ENCODE results near the gene MED19. TPM values are rescaled to one million over a fixed set of nuclear protein-coding genes. Genes with fewer than 3 reads are reported as not detected.

Gene MED19
- total RNA-seq, 2 experiments from 2014 or later, result 13.7 to 14.9 TPM

- POLR2A ChIA-PET, result interaction anchor here (0.6 to 2.9 kb wide), 32 partner anchors 10 to 1403 kb away, joined by 3 to 40 read pairs (median 4); partner anchors contain the start of genes BTBD18, CLP1, LPXN and MED19
- peaks cover 54% of the 10 kb centered on the region for H3K36me3 ChIP-seq (ENCODE audit: insufficient read depth, low read length)
- ATAC-seq (ENCODE audit: poor library complexity), result peak; percentile 89
- peaks cover 38% of the 10 kb centered on the region for H3K4me1 Mint-ChIP-seq (ENCODE audit: low read depth)
- H3K27ac Mint-ChIP-seq, result peak within 1 kb of the TSS; percentile 95
- intact Hi-C loops (cut with DNase I, micrococcal nuclease), result loop anchor here (1.0 to 10.0 kb wide), 6 partner anchors 29 to 417 kb away; partner anchors contain the start of genes MED19 (in 1 of the 2), TMX2 (in 1 of the 2), TNKS1BP1 (in 1 of the 2) and ZDHHC5 (in 1 of the 2)
- DNase-seq, result peak; percentile 82 to 97 (median 90)
- peaks cover 74% of the 10 kb centered on the region for H3K36me3 Mint-ChIP-seq (ENCODE audit: low read depth)
- H3K9me3 ChIP-seq (ENCODE audit: control insufficient read depth in 1 of 2, insufficient read depth in 1 of 2, low read length in 2 of 2), result no peaks in the 10 kb centered on the region
- peak within 1 kb of the TSS; percentile 97 for H3K4me3 Mint-ChIP-seq
- H3K9me3 Mint-ChIP-seq, result no peaks in the 10 kb centered on the region
- H3K4me1 ChIP-seq (ENCODE audit: insufficient read depth, low read length), result peaks cover 31% of the 10 kb centered on the region
- H3K27me3 ChIP-seq (ENCODE audit: control insufficient read depth in 1 of 2, insufficient read depth in 2 of 2, low read length in 2 of 2), result no peaks in the 10 kb centered on the region
- peak within 1 kb of the TSS; percentile 92 for H3K4me3 ChIP-seq (ENCODE audit: low read length)
- H3K27me3 Mint-ChIP-seq, result no peaks in the 10 kb centered on the region
- TF ChIP-seq, protein P1, sequence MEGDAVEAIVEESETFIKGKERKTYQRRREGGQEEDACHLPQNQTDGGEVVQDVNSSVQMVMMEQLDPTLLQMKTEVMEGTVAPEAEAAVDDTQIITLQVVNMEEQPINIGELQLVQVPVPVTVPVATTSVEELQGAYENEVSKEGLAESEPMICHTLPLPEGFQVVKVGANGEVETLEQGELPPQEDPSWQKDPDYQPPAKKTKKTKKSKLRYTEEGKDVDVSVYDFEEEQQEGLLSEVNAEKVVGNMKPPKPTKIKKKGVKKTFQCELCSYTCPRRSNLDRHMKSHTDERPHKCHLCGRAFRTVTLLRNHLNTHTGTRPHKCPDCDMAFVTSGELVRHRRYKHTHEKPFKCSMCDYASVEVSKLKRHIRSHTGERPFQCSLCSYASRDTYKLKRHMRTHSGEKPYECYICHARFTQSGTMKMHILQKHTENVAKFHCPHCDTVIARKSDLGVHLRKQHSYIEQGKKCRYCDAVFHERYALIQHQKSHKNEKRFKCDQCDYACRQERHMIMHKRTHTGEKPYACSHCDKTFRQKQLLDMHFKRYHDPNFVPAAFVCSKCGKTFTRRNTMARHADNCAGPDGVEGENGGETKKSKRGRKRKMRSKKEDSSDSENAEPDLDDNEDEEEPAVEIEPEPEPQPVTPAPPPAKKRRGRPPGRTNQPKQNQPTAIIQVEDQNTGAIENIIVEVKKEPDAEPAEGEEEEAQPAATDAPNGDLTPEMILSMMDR (IDR thresholded peaks at IDR 0.05), result no peak
- CTCF ChIA-PET, result interaction anchor here (0.6 to 8.5 kb wide), 4 partner anchors 43 to 209 kb away, joined by 3 to 45 read pairs (median 4); no protein-coding TSS in a partner anchor
- H3K27ac ChIP-seq (ENCODE audit: low read depth in 1 of 2, low read length in 2 of 2), result peak within 1 kb of the TSS; percentile 91 to 96
Measured at GRCh38 chr11:57741132-57742086, 29.4 kb upstream of the MED19 start, which contains the start of gene SELENOH. SELENOH (plus strand) TSS chr11:57741491; CDS start chr11:57741596, 105 bp downstream.

DNA sequence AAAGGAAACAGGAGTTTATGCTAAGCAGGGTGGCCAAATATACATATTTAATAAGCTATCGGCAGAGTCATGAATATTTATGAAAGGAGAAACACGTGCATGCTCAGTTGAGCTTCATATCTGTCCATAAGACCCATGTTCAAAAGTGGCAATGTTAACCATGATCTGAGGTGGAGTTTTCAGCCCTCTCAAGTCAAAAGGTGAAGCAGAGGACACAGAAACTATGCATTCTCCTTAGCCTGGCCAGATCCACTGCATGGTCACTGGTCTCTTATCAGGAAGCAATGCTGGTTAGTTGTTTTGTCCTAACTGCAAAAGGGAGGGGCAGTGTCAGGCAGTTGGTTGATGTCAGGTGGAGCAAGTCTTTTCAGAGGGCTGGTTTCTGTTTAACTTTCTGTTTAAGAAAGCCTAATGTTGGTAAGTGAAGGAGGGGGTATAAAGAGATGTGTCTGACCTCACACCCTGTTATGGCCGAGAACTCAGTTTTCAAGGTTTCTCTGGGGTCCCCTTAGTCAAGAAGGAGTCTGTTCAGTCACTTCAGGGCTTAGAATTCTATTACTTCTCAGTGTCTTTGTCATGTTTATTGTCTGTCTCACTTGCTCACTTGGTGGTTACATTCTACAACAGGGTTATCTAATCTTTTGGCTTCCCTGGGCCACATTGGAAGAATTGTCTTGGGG lies 23.7 kb upstream of the MED19 start:
- peaks cover 2% of the 10 kb centered on the region for H3K4me1 Mint-ChIP-seq (ENCODE audit: low read depth)
- POLR2A ChIA-PET, result no interaction called here
- H3K36me3 Mint-ChIP-seq (ENCODE audit: low read depth), result peaks cover 46% of the 10 kb centered on the region
- no peak overlapping the region for H3K4me3 Mint-ChIP-seq
- TF ChIP-seq, protein P1 (IDR thresholded peaks at IDR 0.05), result no peak
- no peak overlapping the region for H3K27ac Mint-ChIP-seq
- H3K27me3 Mint-ChIP-seq, result no peaks in the 10 kb centered on the region
- H3K27me3 ChIP-seq (ENCODE audit: control insufficient read depth in 1 of 2, insufficient read depth in 2 of 2, low read length in 2 of 2), result no peaks in the 10 kb centered on the region
- intact Hi-C loops (cut with DNase I, micrococcal nuclease), result no loop called here
- ATAC-seq (ENCODE audit: poor library complexity) (no peak), DNase-seq (no peak)
- H3K4me3 ChIP-seq (ENCODE audit: low read length), result no peak overlapping the region
- H3K4me1 ChIP-seq (ENCODE audit: insufficient read depth, low read length), result peaks cover 4% of the 10 kb centered on the region
- no peaks in the 10 kb centered on the region for H3K9me3 Mint-ChIP-seq
- no peaks in the 10 kb centered on the region for H3K9me3 ChIP-seq (ENCODE audit: control insufficient read depth in 1 of 2, insufficient read depth in 1 of 2, low read length in 2 of 2)
- CTCF ChIA-PET, result interaction anchor here (1.1 kb wide), 1 partner anchor 64 kb away, joined by 4 read pairs; no protein-coding TSS in a partner anchor
- H3K27ac ChIP-seq (ENCODE audit: low read depth in 1 of 2, low read length in 2 of 2), result no peak overlapping the region
- H3K36me3 ChIP-seq (ENCODE audit: insufficient read depth, low read length), result peaks cover 26% of the 10 kb centered on the region

DNA sequence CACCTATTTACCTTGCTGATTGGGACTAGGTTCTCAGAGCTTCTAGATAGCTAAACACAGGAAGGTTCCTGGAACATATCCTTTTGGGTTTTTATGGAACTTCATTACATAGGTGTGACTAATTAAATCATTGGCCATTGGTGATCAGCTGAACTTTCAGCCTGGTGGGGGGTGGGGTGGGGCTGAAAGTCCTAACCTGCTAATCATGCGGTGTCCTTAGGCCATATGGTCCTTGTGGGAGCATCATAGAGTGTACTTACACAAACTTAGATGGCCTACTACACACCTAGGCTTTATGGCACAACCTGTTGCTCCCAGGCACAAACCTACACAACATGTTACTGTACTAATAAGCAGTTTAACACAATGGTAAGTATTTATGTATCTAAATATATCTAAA lies 20.6 kb upstream of the MED19 start:
- Mint-ChIP-seq H3K4me1 (ENCODE audit: low read depth) (peaks cover 5% of the 10 kb centered on the region), H3K36me3 (ENCODE audit: low read depth) (peaks cover 46% of the 10 kb centered on the region)
- H3K36me3 ChIP-seq (ENCODE audit: insufficient read depth, low read length), result peaks cover 14% of the 10 kb centered on the region

More for the DNA sequence above, 20.6 kb upstream of the MED19 start:
- DNase-seq (no peak), ATAC-seq (ENCODE audit: poor library complexity) (no peak)
- Histone ChIP-seq H3K4me3 (ENCODE audit: low read length) (no peak overlapping the region), H3K27ac (ENCODE audit: low read depth in 1 of 2, low read length in 2 of 2) (no peak overlapping the region), H3K27me3 (ENCODE audit: control insufficient read depth in 1 of 2, insufficient read depth in 2 of 2, low read length in 2 of 2) (no peaks in the 10 kb centered on the region), H3K4me1 (ENCODE audit: insufficient read depth, low read length) (no peaks in the 10 kb centered on the region), H3K9me3 (ENCODE audit: control insufficient read depth in 1 of 2, insufficient read depth in 1 of 2, low read length in 2 of 2) (no peaks in the 10 kb centered on the region)
- Mint-ChIP-seq H3K27ac (no peak overlapping the region), H3K9me3 (no peaks in the 10 kb centered on the region), H3K27me3 (no peaks in the 10 kb centered on the region), H3K4me3 (no peak overlapping the region)
- POLR2A ChIA-PET, result no interaction called here
- CTCF ChIA-PET, result interaction anchor here (1.4 kb wide), 1 partner anchor 68 kb away, joined by 3 read pairs; no protein-coding TSS in a partner anchor
- intact Hi-C loops (cut with DNase I, micrococcal nuclease), result no loop called here
- TF ChIP-seq, protein P1 (IDR thresholded peaks at IDR 0.05), result no peak

Data from CD4-positive, alpha-beta T cell (primary cell).